NCI-H2171 (cell line): ENCODE measurements around the gene GOLT1B.
"Not testable (repeated sequence)": the region's sequence is repeated elsewhere in the genome, so short reads cannot be mapped to it uniquely, and the experiment has no call there.

Experiments
- DNase-seq: peaks from one replicate; lab custom pipeline; 2025; lab: John Stamatoyannopoulos, UW

GOLT1B gene

GRCh38 chr12:21501258-21502163 is at the start of gene GOLT1B, which contains the start of gene RECQL:
TSS of gene GOLT1B (plus strand) at chr12:21501789. CDS start at chr12:21501924, 135 bp downstream.
TSS of gene RECQL (minus strand) at chr12:21501635. CDS start at chr12:21499570, 2,065 bp downstream.
- peak; percentile 100 for DNase-seq

GRCh38 chr12:21453312-21453852 is 48.2 kb upstream of the GOLT1B start:
- DNase-seq = no peak

GRCh38 chr12:21456291-21456780 is 45.3 kb upstream of the GOLT1B start:
- DNase-seq = no peak

- DNase-seq = peak; percentile 16
These were observed 42.1 kb upstream of the GOLT1B start for GRCh38 chr12:21459474-21459873.

- DNase-seq = not testable (repeated sequence)
These were observed 34.3 kb upstream of the GOLT1B start for GRCh38 chr12:21467334-21467733.

GRCh38 chr12:21471294-21471693 is 30.3 kb upstream of the GOLT1B start:
- no peak for DNase-seq

- DNase-seq = no peak
These were observed 29.3 kb upstream of the GOLT1B start for GRCh38 chr12:21472197-21472823.

- no peak for DNase-seq
These were observed 26.0 kb upstream of the GOLT1B start for GRCh38 chr12:21475552-21475951.

GRCh38 chr12:21476949-21477348 is 24.6 kb upstream of the GOLT1B start:
- DNase-seq = no peak

- no peak for DNase-seq
These were observed 22.7 kb upstream of the GOLT1B start for GRCh38 chr12:21478756-21479455.

GRCh38 chr12:21483531-21483930 is 18.1 kb upstream of the GOLT1B start:
- DNase-seq = peak; percentile 29

- no peak for DNase-seq
These were observed 15.6 kb upstream of the GOLT1B start for GRCh38 chr12:21485998-21486397.

GRCh38 chr12:21499765-21500164 is 1.8 kb upstream of the GOLT1B start:
- DNase-seq = no peak

GRCh38 chr12:21500786-21501257 is 767 bp upstream of the GOLT1B start:
- DNase-seq = no peak

- DNase-seq = peak; percentile 81
These were observed 541 bp downstream of the GOLT1B start for GRCh38 chr12:21502164-21502496.

- DNase-seq = no peak
These were observed 1.3 kb downstream of the GOLT1B start for GRCh38 chr12:21502872-21503271.

GRCh38 chr12:21505888-21506287 is 4.3 kb downstream of the GOLT1B start:
- DNase-seq = no peak

GRCh38 chr12:21507849-21508248 is 6.3 kb downstream of the GOLT1B start:
- no peak for DNase-seq

GRCh38 chr12:21509768-21510167 is 8.2 kb downstream of the GOLT1B start:
- DNase-seq = no peak

- no peak for DNase-seq
These were observed 14.7 kb downstream of the GOLT1B start for GRCh38 chr12:21516281-21516680.

GRCh38 chr12:21518451-21518850 is 16.9 kb downstream of the GOLT1B start:
- DNase-seq = no peak

- DNase-seq = no peak
These were observed 20.0 kb downstream of the GOLT1B start for GRCh38 chr12:21521541-21521940.
